SK-N-SH (cell line): ENCODE results near the gene MYL5. TPM values are rescaled to one million over a fixed set of nuclear protein-coding genes. Genes with fewer than 3 reads are reported as not detected.
A peak's percentile ranks its signal among the peaks of the same experiment; 100 is the strongest.

Experiments used
- CTCF ChIA-PET: fragments of 300-600, 350-600 bp; formaldehyde crosslinking; extraction: SDS; loops from one replicate; lab custom pipeline; 2021; lab: Yijun Ruan, JAX
- POLR2A ChIA-PET: fragments of 350-600 bp; sonication (Branson Sonifier 250); formaldehyde crosslinking; extraction: SDS; loops from one replicate; lab custom pipeline; 2020; ENCODE audit warnings: antibody characterized with exemption, inconsistent platforms; lab: Yijun Ruan, JAX
- DNase-seq: peaks from one replicate; pipeline ENCODE4 v3.0.0; 2012
- H2AFZ ChIP-seq: fragments of 200-600 bp; sonication (generic); 2 replicates; pipeline ENCODE4 v1.8.1; 2016; ENCODE audit warnings: antibody characterized with exemption, mild to moderate bottlenecking, low read depth
- H3F3A ChIP-seq: fragments of 200-600 bp; sonication (generic); replicated peaks from 2 replicates; pipeline ENCODE3; 2016; ENCODE audit warnings: antibody characterized with exemption, mild to moderate bottlenecking; ENCODE audit not compliant: insufficient read depth
- H3K27ac ChIP-seq, 2 experiments: fragments of 200-500 bp in 1 of 2; fragments of 200-600 bp in 1 of 2; sonication (Bioruptor generic) in 1 of 2; sonication (generic), shearing (Covaris generic) in 1 of 2; 2 replicates each; pipeline versions ENCODE4 v1.5.1 to v1.6.1; 2014 to 2016; ENCODE audit warnings: low read depth in 2 of 2, inconsistent platforms in 1 of 2, low read length in 1 of 2, mild to moderate bottlenecking in 1 of 2, mixed read lengths in 1 of 2
- H3K27me3 ChIP-seq: fragments of 200-600 bp; sonication (generic), shearing (Covaris generic); 2 replicates; pipeline ENCODE4 v1.6.1; 2016; ENCODE audit warnings: mixed run types; ENCODE audit not compliant: insufficient read depth
- H3K36me3 ChIP-seq, 2 experiments: fragments of 200-500 bp in 1 of 2; fragments of 200-600 bp in 1 of 2; sonication (Bioruptor generic) in 1 of 2; sonication (generic) in 1 of 2; replicated peaks in 1 of 2; 2 replicates each; pipeline versions ENCODE3 to v1.5.1; 2014 to 2016; ENCODE audit warnings: low read length in 1 of 2, mild to moderate bottlenecking in 1 of 2; ENCODE audit not compliant: insufficient read depth in 2 of 2, control insufficient read depth in 1 of 2
- H3K4me1 ChIP-seq, 2 experiments: fragments of 200-500 bp in 1 of 2; fragments of 200-600 bp in 1 of 2; sonication (Bioruptor generic) in 1 of 2; sonication (generic), shearing (Covaris generic) in 1 of 2; 2 replicates each; pipeline versions ENCODE4 v1.5.1 to v1.6.1; 2014 to 2016; ENCODE audit warnings: low read depth in 1 of 2, low read length in 1 of 2, mixed run types in 1 of 2; ENCODE audit not compliant: insufficient read depth in 2 of 2, control insufficient read depth in 1 of 2
- H3K4me2 ChIP-seq: fragments of 200-600 bp; sonication (generic), shearing (Covaris generic); 2 replicates; pipeline ENCODE4 v1.6.1; 2017; ENCODE audit warnings: mixed run types
- H3K4me3 ChIP-seq, 2 experiments: fragments of 200-500 bp in 1 of 2; fragments of 200-600 bp in 1 of 2; sonication (Bioruptor generic) in 1 of 2; sonication (generic), shearing (Covaris generic) in 1 of 2; 2 replicates each; pipeline versions ENCODE4 v1.5.1 to v1.8.1; 2014 to 2016; ENCODE audit warnings: low read depth in 2 of 2, inconsistent platforms in 1 of 2, low read length in 1 of 2, mild to moderate bottlenecking in 1 of 2, mixed read lengths in 1 of 2, moderate library complexity in 1 of 2
- H3K79me2 ChIP-seq: fragments of 200-600 bp; sonication (generic); 2 replicates; pipeline ENCODE4 v1.8.1; 2017; ENCODE audit warnings: mild to moderate bottlenecking; ENCODE audit not compliant: insufficient read depth
- H3K9ac ChIP-seq: fragments of 200-600 bp; sonication (generic); 2 replicates; pipeline ENCODE4 v1.6.1; 2017; ENCODE audit warnings: mixed run types
- H3K9me2 ChIP-seq: fragments of 200-600 bp; sonication (generic); 2 replicates; pipeline ENCODE4 v1.6.1; 2017; ENCODE audit warnings: mixed run types
- H3K9me3 ChIP-seq: fragments of 200-600 bp; sonication (generic); 2 replicates; pipeline ENCODE4 v1.6.1; 2017; ENCODE audit warnings: mixed run types, mild to moderate bottlenecking, moderate library complexity
- H4K20me1 ChIP-seq: fragments of 200-600 bp; sonication (generic); 2 replicates; pipeline ENCODE4 v1.6.1; 2017; ENCODE audit warnings: mild to moderate bottlenecking, mixed run types; ENCODE audit not compliant: insufficient read depth
- CHD2 ChIP-seq: fragments of 150-350 bp; IDR thresholded peaks from 2 replicates; pipeline ENCODE4 v1.6.1; 2018; ENCODE audit warnings: low read length; ENCODE audit not compliant: partially characterized antibody
- FOXJ3 ChIP-seq: sonication (generic); formaldehyde crosslinking; IDR thresholded peaks from 2 replicates; pipeline ENCODE4 v1.5.1; 2020; ENCODE audit warnings: mild to moderate bottlenecking, missing genetic modification reagents
- FOXM1 ChIP-seq: IDR thresholded peaks from 2 replicates; pipeline ENCODE4 v1.4.0; 2012; ENCODE audit warnings: low read depth, mild to moderate bottlenecking
- JUND ChIP-seq: IDR thresholded peaks from 2 replicates; pipeline ENCODE4 v1.4.0; 2012
- MEF2A ChIP-seq: IDR thresholded peaks from 2 replicates; pipeline ENCODE4 v1.4.0; 2012; ENCODE audit warnings: low read depth, borderline replicate concordance
- MXI1 ChIP-seq: IDR thresholded peaks from 2 replicates; pipeline ENCODE4 v1.6.1; 2012; ENCODE audit warnings: mild to moderate bottlenecking, low read depth, low read length, improper control_type of control experiment
- NFIC ChIP-seq: IDR thresholded peaks from 2 replicates; pipeline ENCODE4 v1.4.0; 2012; ENCODE audit warnings: borderline replicate concordance
- RAD21 ChIP-seq: IDR thresholded peaks from 2 replicates; pipeline ENCODE4 v1.6.1; 2012; ENCODE audit warnings: mild to moderate bottlenecking, low read length
- RCOR1 ChIP-seq: fragments of 150-350 bp; IDR thresholded peaks from 2 replicates; pipeline ENCODE4 v1.6.1; 2017; ENCODE audit warnings: antibody characterized with exemption, low read length
- RXRA ChIP-seq: IDR thresholded peaks from 2 replicates; pipeline ENCODE4 v1.4.0; 2012; ENCODE audit warnings: low read depth, mild to moderate bottlenecking, borderline replicate concordance
- SIN3A ChIP-seq: IDR thresholded peaks from 2 replicates; pipeline ENCODE4 v1.6.1; 2012; ENCODE audit warnings: low read depth, mild to moderate bottlenecking, low read length, moderate library complexity, borderline replicate concordance
- SMC3 ChIP-seq: IDR thresholded peaks from 2 replicates; pipeline ENCODE4 v1.6.1; 2012; ENCODE audit warnings: low read depth, low read length, improper control_type of control experiment
- TAF1 ChIP-seq: IDR thresholded peaks from 2 replicates; pipeline ENCODE4 v1.6.1; 2012; ENCODE audit warnings: low read depth, mild to moderate bottlenecking, low read length, moderate library complexity, borderline replicate concordance
- TCF12 ChIP-seq: IDR thresholded peaks from 2 replicates; pipeline ENCODE4 v1.4.0; 2012
- USF1 ChIP-seq: IDR thresholded peaks from 2 replicates; pipeline ENCODE4 v1.4.0; 2012; ENCODE audit warnings: low read depth, borderline replicate concordance
- YY1 ChIP-seq: IDR thresholded peaks from 2 replicates; pipeline ENCODE4 v1.4.0; 2012; ENCODE audit warnings: low read depth, mild to moderate bottlenecking
- WGBS: methylation state at CpG from one replicate; pipeline ENCODE4 v1.1.6; 2017; ENCODE audit warnings: low lambda C conversion rate; 5-methylcytosine and 5-hydroxymethylcytosine counted together
- polyA plus RNA-seq, 3 experiments: library from polyadenylated mRNA; depleted of rRNA; stranded (reverse); fragments of >200 nt; gene quantifications; 2 replicates each; pipeline ENCODE4 v1.2.3, GENCODE V29; 2012
- TF ChIP-seq, protein P1 (sequence below): fragments of 150-350 bp; IDR thresholded peaks from 2 replicates; pipeline ENCODE4 v1.6.1; 2016; ENCODE audit warnings: mild to moderate bottlenecking, low read depth, low read length
- TF ChIP-seq, protein P2 (sequence below): IDR thresholded peaks from 2 replicates; pipeline ENCODE4 v1.4.0; 2012; ENCODE audit warnings: low read depth
- TF ChIP-seq, protein P3 (sequence below): fragments of 150-350 bp; IDR thresholded peaks from 2 replicates; pipeline ENCODE4 v1.6.1; 2017; ENCODE audit warnings: antibody characterized with exemption, low read length, low read depth, borderline replicate concordance

The MYL5 gene
- polyA plus RNA-seq, 1 of the 3 experiments (the other 2 are of a cell fraction), result 46.9 TPM

DNA sequence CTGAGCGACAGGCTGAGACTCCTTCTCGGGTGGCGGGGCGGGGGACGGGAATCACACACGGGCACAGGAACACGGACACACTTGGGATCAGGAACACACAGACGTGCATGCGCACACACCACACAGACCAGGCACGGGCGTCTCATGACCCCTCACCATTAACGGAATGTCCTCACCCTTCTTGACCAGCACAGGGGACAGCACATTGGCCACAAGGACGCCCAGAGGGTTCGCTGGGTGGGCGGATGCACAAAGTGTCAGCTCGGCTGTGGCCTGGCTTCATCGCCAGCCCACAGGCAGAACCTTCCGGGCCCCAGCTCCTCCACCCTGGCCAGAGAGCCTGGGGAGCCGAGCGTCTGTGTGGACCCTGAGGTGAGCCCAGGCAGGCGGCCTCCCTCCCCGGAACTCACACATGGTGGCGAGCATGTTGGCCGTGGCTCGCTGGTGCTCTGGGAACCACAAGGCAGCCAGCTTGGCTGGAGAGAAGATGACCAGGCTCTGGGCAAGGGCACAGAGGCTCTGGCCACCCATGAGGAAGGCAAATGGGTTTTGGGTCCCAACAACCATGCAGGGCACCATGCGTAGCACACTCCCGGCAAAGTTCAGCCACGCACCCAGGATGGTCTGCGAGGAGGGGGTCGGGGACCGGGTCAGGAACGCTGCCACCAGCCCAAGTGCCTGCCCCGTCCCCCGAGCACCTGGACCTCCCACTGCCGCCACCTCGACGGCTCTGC is 11.5 kb downstream of the MYL5 start:
- H3K9me2 ChIP-seq, result no peaks in the 10 kb centered on the region
- no peak overlapping the region for H3K4me2 ChIP-seq
- peaks cover 11% of the 10 kb centered on the region for H3F3A ChIP-seq
- H3K27ac ChIP-seq, result no peak overlapping the region
- CTCF ChIA-PET, result interaction anchor here (1.3 kb wide), 1 partner anchor 57 kb away, joined by 4 read pairs; no protein-coding TSS in a partner anchor
- WGBS, result 93% methylated on average over 18 of the region's 37 CpGs
- no peaks in the 10 kb centered on the region for H3K27me3 ChIP-seq
- H3K4me3 ChIP-seq, result no peak overlapping the region
- TF ChIP-seq CHD2 (no peak), FOXJ3 (no peak), MXI1 (no peak), RCOR1 (no peak), SMC3 (no peak), TCF12 (no peak), RAD21 (no peak), JUND (no peak), RXRA (no peak), MEF2A (no peak), SIN3A (no peak), USF1 (no peak), NFIC (no peak)
- TF ChIP-seq, protein P1, sequence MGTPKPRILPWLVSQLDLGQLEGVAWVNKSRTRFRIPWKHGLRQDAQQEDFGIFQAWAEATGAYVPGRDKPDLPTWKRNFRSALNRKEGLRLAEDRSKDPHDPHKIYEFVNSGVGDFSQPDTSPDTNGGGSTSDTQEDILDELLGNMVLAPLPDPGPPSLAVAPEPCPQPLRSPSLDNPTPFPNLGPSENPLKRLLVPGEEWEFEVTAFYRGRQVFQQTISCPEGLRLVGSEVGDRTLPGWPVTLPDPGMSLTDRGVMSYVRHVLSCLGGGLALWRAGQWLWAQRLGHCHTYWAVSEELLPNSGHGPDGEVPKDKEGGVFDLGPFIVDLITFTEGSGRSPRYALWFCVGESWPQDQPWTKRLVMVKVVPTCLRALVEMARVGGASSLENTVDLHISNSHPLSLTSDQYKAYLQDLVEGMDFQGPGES, result no peak
- TF ChIP-seq, protein P2, sequence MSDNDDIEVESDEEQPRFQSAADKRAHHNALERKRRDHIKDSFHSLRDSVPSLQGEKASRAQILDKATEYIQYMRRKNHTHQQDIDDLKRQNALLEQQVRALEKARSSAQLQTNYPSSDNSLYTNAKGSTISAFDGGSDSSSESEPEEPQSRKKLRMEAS, result no peak
- no peaks in the 10 kb centered on the region for H3K9me3 ChIP-seq
- no peak overlapping the region for H3K9ac ChIP-seq
- peak; percentile 25 for DNase-seq
- no peaks in the 10 kb centered on the region for H3K36me3 ChIP-seq
- POLR2A ChIA-PET, result no interaction called here
- H3K79me2 ChIP-seq, result no peaks in the 10 kb centered on the region
- H2AFZ ChIP-seq, result no peak overlapping the region
- no peaks in the 10 kb centered on the region for H4K20me1 ChIP-seq
- H3K4me1 ChIP-seq, result peaks cover 13 to 27% of the 10 kb centered on the region in 2 experiments; a peak in 3 of 4 replicates

DNA sequence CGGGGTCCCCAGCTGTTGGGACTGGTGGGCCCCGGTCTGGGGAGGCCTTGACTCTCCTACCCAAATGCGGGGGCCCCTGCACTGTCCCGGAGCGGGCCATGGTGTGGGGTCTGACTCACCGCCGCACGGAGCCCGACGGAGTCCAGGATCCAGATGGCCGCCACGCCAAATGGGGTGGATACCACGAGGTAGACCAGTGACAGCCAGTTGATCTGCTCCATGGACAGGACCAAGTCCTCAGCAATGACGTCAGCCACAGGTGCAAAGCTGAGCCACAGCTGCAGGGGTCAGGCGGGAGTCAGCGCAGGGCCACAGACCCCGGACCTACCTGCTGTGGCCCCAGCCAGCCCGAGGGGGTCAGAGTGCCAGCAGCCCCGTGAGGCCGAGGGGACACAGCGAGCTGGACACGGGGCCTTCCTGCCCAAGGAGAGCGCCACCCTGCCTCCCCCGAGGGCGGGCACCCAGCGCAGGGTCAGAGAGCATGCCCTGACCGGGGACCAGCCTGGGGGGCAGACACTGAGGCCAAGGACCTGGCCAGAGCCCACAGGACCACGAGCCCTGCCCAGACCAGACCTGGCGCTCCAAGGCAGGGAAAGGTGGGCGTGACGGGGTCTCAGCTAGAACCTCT is 12.2 kb downstream of the MYL5 start:
- H3K4me1 ChIP-seq, result peaks cover 13 to 27% of the 10 kb centered on the region in 2 experiments; a peak in 3 of 4 replicates
- no peaks in the 10 kb centered on the region for H3K9me2 ChIP-seq
- H3K79me2 ChIP-seq, result no peaks in the 10 kb centered on the region
- CTCF ChIA-PET, result interaction anchor here (1.3 to 1.6 kb wide), 2 partner anchors 56 to 301 kb away, joined by 4 to 5 read pairs; partner anchors contain the start of gene IDUA
- no peaks in the 10 kb centered on the region for H3K36me3 ChIP-seq
- no peaks in the 10 kb centered on the region for H3K27me3 ChIP-seq
- peaks cover 11% of the 10 kb centered on the region for H3F3A ChIP-seq
- H3K4me2 ChIP-seq, result no peak overlapping the region; the same call in 1 of the 2 replicates
- H2AFZ ChIP-seq, result no peak overlapping the region
- POLR2A ChIA-PET, result interaction anchor here (1.2 kb wide), 1 partner anchor 17 kb away, joined by 3 read pairs; no protein-coding TSS in a partner anchor
- no peaks in the 10 kb centered on the region for H3K9me3 ChIP-seq
- 92% methylated on average over 16 of the region's 31 CpGs for WGBS
- H3K4me3 ChIP-seq, result no peak overlapping the region
- DNase-seq, result no peak
- no peak overlapping the region for H3K9ac ChIP-seq
- no peaks in the 10 kb centered on the region for H4K20me1 ChIP-seq
- H3K27ac ChIP-seq, result peak overlapping the region in 1 of 2 experiments; percentile 77; a peak in 1 of 4 replicates
- TF ChIP-seq FOXM1 (no peak), RXRA (no peak), TAF1 (no peak), YY1 (no peak)
- TF ChIP-seq, protein P3, sequence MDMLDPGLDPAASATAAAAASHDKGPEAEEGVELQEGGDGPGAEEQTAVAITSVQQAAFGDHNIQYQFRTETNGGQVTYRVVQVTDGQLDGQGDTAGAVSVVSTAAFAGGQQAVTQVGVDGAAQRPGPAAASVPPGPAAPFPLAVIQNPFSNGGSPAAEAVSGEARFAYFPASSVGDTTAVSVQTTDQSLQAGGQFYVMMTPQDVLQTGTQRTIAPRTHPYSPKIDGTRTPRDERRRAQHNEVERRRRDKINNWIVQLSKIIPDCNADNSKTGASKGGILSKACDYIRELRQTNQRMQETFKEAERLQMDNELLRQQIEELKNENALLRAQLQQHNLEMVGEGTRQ, result no peak
